Liver (tissue), 3 donors: ENCODE data around the gene NPL.

Experiments
- ATF3 ChIP-seq: IDR thresholded peaks from 2 replicates; pipeline ENCODE4 v1.6.1; 2016; ENCODE audit warnings: antibody characterized with exemption
- EGR1 ChIP-seq, 2 donors: IDR thresholded peaks; 2 replicates each; pipeline ENCODE4 v1.6.1; 2016 to 2018; ENCODE audit warnings: antibody characterized with exemption in 2 of 2, low read depth in 2 of 2
- GABPA ChIP-seq, 2 donors: IDR thresholded peaks in 1 of 2; conservative IDR thresholded peaks in 1 of 2; 2 replicates each; pipeline ENCODE4 v1.6.1; 2016; ENCODE audit warnings: antibody characterized with exemption in 2 of 2, mild to moderate bottlenecking in 1 of 2, moderate library complexity in 1 of 2
- HNF4G ChIP-seq: IDR thresholded peaks from 2 replicates; pipeline ENCODE4 v1.6.1; 2016; ENCODE audit warnings: antibody characterized with exemption
- JUND ChIP-seq, 2 donors: IDR thresholded peaks; 2 replicates each; pipeline ENCODE4 v1.6.1; 2016; ENCODE audit warnings: antibody characterized with exemption in 2 of 2
- MAX ChIP-seq: IDR thresholded peaks from 2 replicates; pipeline ENCODE4 v1.6.1; 2016; ENCODE audit warnings: antibody characterized with exemption
- RAD21 ChIP-seq, 2 donors: IDR thresholded peaks; 2 replicates each; pipeline ENCODE4 v1.6.1; 2016; ENCODE audit warnings: antibody characterized with exemption in 2 of 2, mild to moderate bottlenecking in 2 of 2
- RXRA ChIP-seq, 2 donors: IDR thresholded peaks; 2 replicates each; pipeline ENCODE4 v1.6.1; 2017 to 2018; ENCODE audit warnings: antibody characterized with exemption in 2 of 2, mild to moderate bottlenecking in 1 of 2
- SP1 ChIP-seq: IDR thresholded peaks from 2 replicates; pipeline ENCODE4 v1.6.1; 2018; ENCODE audit warnings: antibody characterized with exemption, mild to moderate bottlenecking
- TAF1 ChIP-seq: conservative IDR thresholded peaks from 2 replicates; pipeline ENCODE4 v1.6.1; 2016; ENCODE audit warnings: antibody characterized with exemption, mild to moderate bottlenecking
- YY1 ChIP-seq: IDR thresholded peaks from 2 replicates; pipeline ENCODE4 v1.6.1; 2016; ENCODE audit warnings: antibody characterized with exemption, mild to moderate bottlenecking
- TF ChIP-seq, protein P1 (sequence below): fragments of 150-350 bp; IDR thresholded peaks from 2 replicates; pipeline ENCODE4 v1.5.1; 2017; ENCODE audit warnings: improper control_type of control experiment, low read depth, low read length; ENCODE audit not compliant: missing input control
- donor health status: healthy.
- donor health status: healthy.

DNA sequence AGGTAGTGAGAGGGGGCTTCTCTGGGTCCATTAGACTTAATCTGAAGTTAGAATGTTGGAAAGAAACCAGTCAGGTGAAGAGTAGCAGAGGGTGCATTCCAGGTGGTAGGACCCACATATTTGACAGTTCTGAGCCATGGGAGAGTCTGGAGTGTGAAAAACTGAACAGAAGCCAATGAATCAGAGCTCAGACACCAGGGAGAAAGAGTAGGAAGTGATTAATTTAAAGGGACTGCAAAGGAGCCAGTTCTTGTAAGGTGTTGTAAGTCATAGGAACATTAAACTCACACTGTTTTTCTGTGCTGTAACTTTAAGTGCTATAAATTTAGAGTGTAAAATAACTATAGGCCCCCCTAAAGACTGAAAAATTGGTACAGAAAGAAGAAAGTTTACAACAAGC, 43.7 kb downstream of the NPL start:
- TF ChIP-seq RAD21 (IDR thresholded peaks at IDR 0.05) (no peak), RXRA (IDR thresholded peaks at IDR 0.05) (no peak), GABPA (IDR thresholded peaks at IDR 0.05 in 1 of 2, conservative IDR thresholded peaks at IDR 0.05 in 1 of 2) (no peak), JUND (IDR thresholded peaks at IDR 0.05) (no peak), TAF1 (no peak), HNF4G (no peak), EGR1 (IDR thresholded peaks at IDR 0.05; ENCODE audit: low read depth in 2 of 2) (no peak), YY1 (no peak), MAX (no peak), SP1 (no peak), ATF3 (no peak)
- TF ChIP-seq, protein P1, sequence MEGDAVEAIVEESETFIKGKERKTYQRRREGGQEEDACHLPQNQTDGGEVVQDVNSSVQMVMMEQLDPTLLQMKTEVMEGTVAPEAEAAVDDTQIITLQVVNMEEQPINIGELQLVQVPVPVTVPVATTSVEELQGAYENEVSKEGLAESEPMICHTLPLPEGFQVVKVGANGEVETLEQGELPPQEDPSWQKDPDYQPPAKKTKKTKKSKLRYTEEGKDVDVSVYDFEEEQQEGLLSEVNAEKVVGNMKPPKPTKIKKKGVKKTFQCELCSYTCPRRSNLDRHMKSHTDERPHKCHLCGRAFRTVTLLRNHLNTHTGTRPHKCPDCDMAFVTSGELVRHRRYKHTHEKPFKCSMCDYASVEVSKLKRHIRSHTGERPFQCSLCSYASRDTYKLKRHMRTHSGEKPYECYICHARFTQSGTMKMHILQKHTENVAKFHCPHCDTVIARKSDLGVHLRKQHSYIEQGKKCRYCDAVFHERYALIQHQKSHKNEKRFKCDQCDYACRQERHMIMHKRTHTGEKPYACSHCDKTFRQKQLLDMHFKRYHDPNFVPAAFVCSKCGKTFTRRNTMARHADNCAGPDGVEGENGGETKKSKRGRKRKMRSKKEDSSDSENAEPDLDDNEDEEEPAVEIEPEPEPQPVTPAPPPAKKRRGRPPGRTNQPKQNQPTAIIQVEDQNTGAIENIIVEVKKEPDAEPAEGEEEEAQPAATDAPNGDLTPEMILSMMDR: no peak
